Ectodermal cell (in vitro differentiated cells): ENCODE measurements around the gene OR56B4.
"Not testable (repeated sequence)": the region's sequence is repeated elsewhere in the genome, so short reads cannot be mapped to it uniquely, and the experiment has no call there.

Experiments
- H3K27ac ChIP-seq: 2 replicates; pipeline ENCODE4 v1.7.0; 2013; ENCODE audit warnings: mild to moderate bottlenecking, low read depth, low read length; ENCODE audit not compliant: insufficient read depth, poor library complexity, severe bottlenecking
- H3K27me3 ChIP-seq: 2 replicates; pipeline ENCODE4 v1.7.0; 2013; ENCODE audit warnings: mild to moderate bottlenecking, low read length; ENCODE audit not compliant: insufficient read depth, control insufficient read depth, poor library complexity, severe bottlenecking
- H3K36me3 ChIP-seq: one replicate; pipeline ENCODE4 v1.7.0; 2013; ENCODE audit warnings: low read length; ENCODE audit not compliant: control insufficient read depth, insufficient read depth
- H3K4me1 ChIP-seq: one replicate; pipeline ENCODE4 v1.7.0; 2013; ENCODE audit warnings: low read length; ENCODE audit not compliant: control insufficient read depth, insufficient read depth
- H3K4me3 ChIP-seq: 2 replicates; pipeline ENCODE4 v1.7.0; 2013; ENCODE audit warnings: low read depth, low read length, control low read depth; ENCODE audit not compliant: insufficient read depth
- H3K9me3 ChIP-seq: 2 replicates; pipeline ENCODE4 v1.7.0; 2013; ENCODE audit warnings: mild to moderate bottlenecking, low read length, moderate library complexity; ENCODE audit not compliant: control insufficient read depth
- WGBS, 2 experiments: methylation state at CpG; one replicate each; pipeline ENCODE4 v1.1.7; 2013; ENCODE audit warnings: missing lambda C conversion rate in 2 of 2; 5-methylcytosine and 5-hydroxymethylcytosine counted together

Gene OR56B4

GRCh38 chr11:6135936-6136335, 28.5 kb downstream of the OR56B4 start:
- H3K36me3 ChIP-seq, result not testable (repeated sequence)

GRCh38 chr11:6142936-6143335, 35.5 kb downstream of the OR56B4 start:
- no peak overlapping the region for H3K27ac ChIP-seq
- H3K4me3 ChIP-seq, result no peak overlapping the region
- no peaks in the 10 kb centered on the region for H3K4me1 ChIP-seq
- no peaks in the 10 kb centered on the region for H3K9me3 ChIP-seq
- no peaks in the 10 kb centered on the region for H3K36me3 ChIP-seq
- no peaks in the 10 kb centered on the region for H3K27me3 ChIP-seq

More at GRCh38 chr11:6135936-6136335, 28.5 kb downstream of the OR56B4 start:
- H3K27me3 ChIP-seq, H3K4me3 ChIP-seq, H3K27ac ChIP-seq, H3K4me1 ChIP-seq, H3K9me3 ChIP-seq: not testable (repeated sequence)
- WGBS, 2 experiments, result 75 to 76% methylated on average over 2 of the region's 2 CpGs

GRCh38 chr11:6143737-6144136, 36.3 kb downstream of the OR56B4 start:
- WGBS, 2 experiments, result 68 to 70% methylated on average over 16 of the region's 21 CpGs
- H3K27me3 ChIP-seq, H3K27ac ChIP-seq, H3K9me3 ChIP-seq, H3K36me3 ChIP-seq, H3K4me3 ChIP-seq, H3K4me1 ChIP-seq: not testable (repeated sequence)

GRCh38 chr11:6151117-6151516, 43.6 kb downstream of the OR56B4 start:
- no peak overlapping the region for H3K27ac ChIP-seq
- WGBS, 2 experiments, result 92% methylated on average over 1 of the region's 1 CpG; no CpG with 5 or more reads in 1 of the 2 experiments
- H3K27me3 ChIP-seq, result no peaks in the 10 kb centered on the region

GRCh38 chr11:6152126-6152525, 44.6 kb downstream of the OR56B4 start:
- Histone ChIP-seq H3K9me3 (no peaks in the 10 kb centered on the region), H3K4me1 (no peaks in the 10 kb centered on the region), H3K27ac (no peak overlapping the region), H3K27me3 (no peaks in the 10 kb centered on the region), H3K4me3 (no peak overlapping the region), H3K36me3 (no peaks in the 10 kb centered on the region)
- WGBS, 2 experiments, result 89 to 97% methylated on average over 2 of the region's 2 CpGs

More at GRCh38 chr11:6151117-6151516, 43.6 kb downstream of the OR56B4 start:
- Histone ChIP-seq H3K4me3 (no peak overlapping the region), H3K36me3 (no peaks in the 10 kb centered on the region), H3K4me1 (no peaks in the 10 kb centered on the region), H3K9me3 (no peaks in the 10 kb centered on the region)

- H3K4me3 ChIP-seq, result no peak overlapping the region
- no peaks in the 10 kb centered on the region for H3K36me3 ChIP-seq
- no peaks in the 10 kb centered on the region for H3K9me3 ChIP-seq
- no peaks in the 10 kb centered on the region for H3K4me1 ChIP-seq
- H3K27ac ChIP-seq, result no peak overlapping the region
- WGBS, 2 experiments, result 85 to 86% methylated on average over 7 of the region's 7 CpGs
- H3K27me3 ChIP-seq, result no peaks in the 10 kb centered on the region
These were observed 49.3 kb downstream of the OR56B4 start for GRCh38 chr11:6156628-6157359.
